Testis (tissue), 3 donors: Measurements from ENCODE around the gene CDKN1A. TPM values are rescaled to one million over a fixed set of nuclear protein-coding genes. Genes with fewer than 3 reads are reported as not detected.

Experiments
- DNase-seq: peaks from one replicate; pipeline ENCODE4 v3.0.0-alpha.2; 2019
- H3K27ac ChIP-seq, 2 donors: fragments of 200-600 bp; sonication (generic); one replicate each; pipeline ENCODE4 v1.5.1; 2019
- H3K27me3 ChIP-seq: fragments of 200-600 bp; sonication (generic); one replicate; pipeline ENCODE4 v1.5.1; 2019
- H3K36me3 ChIP-seq: fragments of 200-600 bp; sonication (generic); one replicate; pipeline ENCODE4 v1.5.1; 2017; ENCODE audit warnings: low read depth; ENCODE audit errors: missing control alignments
- H3K4me1 ChIP-seq: fragments of 200-600 bp; sonication (generic); one replicate; pipeline ENCODE4 v1.5.1; 2019
- H3K4me3 ChIP-seq, 2 donors: fragments of 200-600 bp; sonication (generic); one replicate each; pipeline ENCODE4 v1.5.1; 2017 to 2019
- H3K9me3 ChIP-seq: fragments of 200-600 bp; sonication (generic); one replicate; pipeline ENCODE4 v1.5.1; 2017
- CTCF ChIP-seq, 3 experiments: fragments of 450-650 bp in 2 of 3; fragments of 200-600 bp in 1 of 3; sonication (generic) in 1 of 3; IDR thresholded peaks; one replicate each; pipeline ENCODE4 v1.5.1; 2016 to 2019; ENCODE audit warnings: antibody characterized with exemption in 3 of 3, mild to moderate bottlenecking in 2 of 3, moderate library complexity in 1 of 3
- POLR2A ChIP-seq: fragments of 450-650 bp; IDR thresholded peaks from one replicate; pipeline ENCODE4 v1.6.1; 2017; ENCODE audit warnings: antibody characterized with exemption, mild to moderate bottlenecking, moderate library complexity
- WGBS, 2 donors: methylation state at CpG; one replicate each; pipeline ENCODE4 v1.1.5; 2018; 5-methylcytosine and 5-hydroxymethylcytosine counted together
- intact Hi-C: fragments of 100-400 bp; cut with DNase I; formaldehyde crosslinking; loops from one replicate; pipeline ENCODE4 v1.15.1; 2023; ENCODE audit warnings: low total_unique reads
- polyA plus RNA-seq: library from polyadenylated mRNA; stranded (reverse); fragments of 350-450 nt; fragmentation: Illumina TruSeq; extraction: RNeasy Lipid Tissue Mini Kit (QIAGEN cat#74804); gene quantifications from one replicate; pipeline ENCODE4 v1.2.3, GENCODE V29; 2014; ENCODE audit warnings: low read depth, low replicate concordance; ENCODE audit not compliant: insufficient read depth
- total RNA-seq, 2 donors: library from RNA; depleted of rRNA; stranded (reverse); fragments of >200 nt; gene quantifications; one replicate each; pipeline ENCODE4 v1.2.3, GENCODE V29; 2016

Gene CDKN1A
- total and polyA plus RNA-seq, 3 donors from 2014 or later = 64.2 to 154 (median 154) TPM

- TF ChIP-seq CTCF (IDR thresholded peaks at IDR 0.05) = no peak
- no peak for TF ChIP-seq POLR2A
- no peaks in the 10 kb centered on the region for H3K36me3 ChIP-seq
- DNase-seq = peak; percentile 81
- H3K27me3 ChIP-seq = no peaks in the 10 kb centered on the region
- 40 to 49% methylated on average over 7 to 9 of the region's 9 CpGs for WGBS, 2 donors
- H3K4me3 ChIP-seq = no peak overlapping the region
- H3K9me3 ChIP-seq = no peaks in the 10 kb centered on the region
- peak overlapping the region; percentile 76 to 84 for H3K27ac ChIP-seq
- peaks cover 35% of the 10 kb centered on the region for H3K4me1 ChIP-seq
- intact Hi-C loops = no loop called here
These were observed 44.6 kb upstream of the CDKN1A start for GRCh38 chr6:36633915-36634314.

- 66 to 77% methylated on average over 16 of the region's 16 CpGs for WGBS, 2 donors
- intact Hi-C loops = no loop called here
- Histone ChIP-seq H3K27ac (peak overlapping the region; percentile 76 to 84), H3K9me3 (no peaks in the 10 kb centered on the region), H3K36me3 (no peaks in the 10 kb centered on the region), H3K4me3 (no peak overlapping the region), H3K27me3 (no peaks in the 10 kb centered on the region), H3K4me1 (peaks cover 33% of the 10 kb centered on the region)
- TF ChIP-seq POLR2A (no peak), CTCF (IDR thresholded peaks at IDR 0.05) (no peak)
- no peak for DNase-seq
These were observed 44.0 kb upstream of the CDKN1A start for GRCh38 chr6:36634317-36635108.

GRCh38 chr6:36636283-36636682, 42.2 kb upstream of the CDKN1A start:
- TF ChIP-seq POLR2A (no peak), CTCF (IDR thresholded peaks at IDR 0.05) (no peak)
- H3K4me1 ChIP-seq = peaks cover 33% of the 10 kb centered on the region
- no peaks in the 10 kb centered on the region for H3K9me3 ChIP-seq
- H3K4me3 ChIP-seq = no peak overlapping the region
- no peaks in the 10 kb centered on the region for H3K27me3 ChIP-seq
- WGBS, 2 donors = 31 to 32% methylated on average over 5 of the region's 5 CpGs
- no peaks in the 10 kb centered on the region for H3K36me3 ChIP-seq
- intact Hi-C loops = no loop called here
- peak overlapping the region; percentile 36 to 46 for H3K27ac ChIP-seq
- no peak for DNase-seq

GRCh38 chr6:36636687-36637418, 41.7 kb upstream of the CDKN1A start:
- peak; percentile 65 for DNase-seq
- intact Hi-C loops = no loop called here
- peak overlapping the region; percentile 36 to 46 for H3K27ac ChIP-seq
- no peaks in the 10 kb centered on the region for H3K36me3 ChIP-seq
- WGBS, 2 donors = 50 to 61% methylated on average over 12 of the region's 12 CpGs
- peaks cover 33% of the 10 kb centered on the region for H3K4me1 ChIP-seq
- TF ChIP-seq POLR2A (no peak), CTCF (IDR thresholded peaks at IDR 0.05) (no peak)
- no peaks in the 10 kb centered on the region for H3K27me3 ChIP-seq
- no peak overlapping the region for H3K4me3 ChIP-seq
- H3K9me3 ChIP-seq = no peaks in the 10 kb centered on the region
